Adrenal gland (tissue), 5 donors: ENCODE measurements around the gene FBXO24.

Source experiments
- CTCF ChIP-seq, 6 experiments: fragments of 450-650 bp in 4 of 6; fragments of 200-600 bp in 2 of 6; sonication (generic) in 1 of 6; IDR thresholded peaks; 1 replicate in 5 of 6; 2 replicates in 1 of 6; pipeline versions ENCODE4 v1.5.1 to v1.8.0; 2016 to 2021; ENCODE audit warnings: antibody characterized with exemption in 6 of 6, mild to moderate bottlenecking in 2 of 6, moderate library complexity in 1 of 6
- POLR2A ChIP-seq, 2 donors: fragments of 450-650 bp; IDR thresholded peaks; one replicate each; pipeline ENCODE4 v1.6.1; 2017; ENCODE audit warnings: antibody characterized with exemption in 2 of 2, mild to moderate bottlenecking in 2 of 2, moderate library complexity in 1 of 2
- donor health status: DM: no; HTN: no; CAD: no.

- TF ChIP-seq CTCF (IDR thresholded peaks at IDR 0.05) (no peak), POLR2A (IDR thresholded peaks at IDR 0.05) (peak in 1 of 2 donors; percentile 9)
Measured at GRCh38 chr7:100583132-100584053, 2.7 kb upstream of the FBXO24 start.
